HepG2 (cell line): Measurements from ENCODE around the gene DNAAF3.

Experiments
- CEBPB ChIP-seq: IDR thresholded peaks from 2 replicates; pipeline ENCODE4 v1.6.1; 2011; ENCODE audit warnings: low read depth, low read length, improper control_type of control experiment, borderline replicate concordance
- ZFP90 ChIP-seq: sonication (generic); formaldehyde crosslinking; IDR thresholded peaks from 2 replicates; pipeline ENCODE4 v1.8.0; 2022; ENCODE audit warnings: missing genetic modification reagents, mild to moderate bottlenecking, inconsistent platforms, borderline replicate concordance
- ZNF652 ChIP-seq: IDR thresholded peaks from 2 replicates; pipeline ENCODE4 v1.6.1; 2016; ENCODE audit warnings: low read depth, borderline replicate concordance

- TF ChIP-seq ZNF652 (CRISPR knock-in tag) (no peak), CEBPB (no peak), ZFP90 (no peak)
Observed at GRCh38 chr19:55112246-55112776, 54.1 kb downstream of the DNAAF3 start.
